Measurements from ENCODE around the gene CFAP97D1. TPM values are rescaled to one million over a fixed set of nuclear protein-coding genes. Genes with fewer than 3 reads are reported as not detected.

The CFAP97D1 gene
- total and polyA plus RNA-seq, 2 experiments from 2014 or later: not detected

DNA sequence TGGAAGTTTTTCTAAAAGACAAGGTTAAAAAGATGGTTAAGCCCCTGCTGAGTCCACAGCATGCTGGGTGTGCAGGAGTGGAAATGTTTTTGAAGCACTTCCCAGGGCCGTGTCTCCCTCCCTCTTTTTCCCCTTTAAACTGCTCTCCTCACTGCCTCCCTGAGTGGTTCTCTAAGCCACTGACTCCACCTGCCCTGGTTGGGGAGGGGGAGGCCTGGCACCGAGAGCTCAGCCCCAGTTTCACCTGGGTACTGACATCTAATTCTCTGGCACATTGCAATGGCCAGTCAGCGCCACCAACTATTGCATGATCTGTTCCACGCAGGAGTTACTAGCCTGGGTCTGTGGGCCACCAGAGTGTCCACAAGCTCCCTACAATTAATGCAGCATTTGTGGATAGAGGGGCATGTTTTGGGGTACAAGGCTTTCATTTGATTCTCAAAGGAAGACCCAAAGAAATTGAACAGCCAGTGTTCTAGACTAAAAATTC is 30.0 kb downstream of the CFAP97D1 start:
- Histone ChIP-seq H3K36me3 (ENCODE audit: low read depth) (peaks cover 12% of the 10 kb centered on the region), H3K9me3 (ENCODE audit: low read depth) (no peaks in the 10 kb centered on the region), H3K4me3 (no peak overlapping the region), H3K9ac (no peak overlapping the region), H3K4me1 (ENCODE audit: insufficient read depth) (peaks cover 9% of the 10 kb centered on the region), H4K20me1 (ENCODE audit: insufficient read depth) (no peaks in the 10 kb centered on the region), H3K4me2 (ENCODE audit: unreplicated experiment) (no peak overlapping the region), H3K27me3 (replicated peaks; ENCODE audit: insufficient read depth) (no peaks in the 10 kb centered on the region), H3K27ac (no peak overlapping the region), H3K79me2 (ENCODE audit: insufficient read depth) (no peaks in the 10 kb centered on the region), H2AFZ (no peak overlapping the region), H3F3A (ENCODE audit: insufficient read depth) (peaks cover 4% of the 10 kb centered on the region), H3K9me2 (ENCODE audit: insufficient read depth) (no peaks in the 10 kb centered on the region)
- no peak for TF ChIP-seq EZH2phosphoT487 (IDR thresholded peaks at IDR 0.05; ENCODE audit: insufficient read depth, low read depth)
- no peak for TF ChIP-seq EZH2 (IDR thresholded peaks at IDR 0.05; ENCODE audit: insufficient read depth, poor library complexity, severe bottlenecking)
- in situ Hi-C loops (cut with MboI): no loop called here
- 93 to 99% methylated on average over 4 of the region's 4 CpGs for WGBS, 2 experiments (ENCODE audit: low coverage in 1 of 2, low lambda C conversion rate in 2 of 2, missing lambda C conversion rate in 2 of 2)
- DNase-seq: no peak

DNA sequence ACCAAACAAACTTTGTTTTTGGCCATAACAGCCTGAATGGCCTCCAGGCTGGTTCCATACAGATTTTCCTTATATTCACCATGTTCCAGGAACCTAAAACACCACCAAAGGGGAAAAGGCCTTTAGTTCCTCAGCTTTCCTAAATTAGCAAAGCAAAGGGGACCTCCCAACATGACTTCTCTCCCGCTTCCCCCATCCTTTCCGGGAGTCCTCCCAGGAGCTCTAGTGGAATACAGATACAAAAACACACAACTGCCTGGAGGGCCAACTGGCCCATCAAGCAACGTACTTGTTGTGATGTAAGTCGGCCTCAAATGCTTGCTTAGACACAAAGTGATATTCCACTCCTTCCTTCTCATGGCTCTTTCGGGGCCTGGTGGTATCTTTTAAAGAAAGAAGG is 30.6 kb downstream of the CFAP97D1 start:
- 92 to 93% methylated on average over 5 of the region's 5 CpGs for WGBS, 2 experiments (ENCODE audit: low coverage in 1 of 2, low lambda C conversion rate in 2 of 2, missing lambda C conversion rate in 2 of 2)
- no peak overlapping the region for H2AFZ ChIP-seq
- DNase-seq: no peak
- no peaks in the 10 kb centered on the region for H4K20me1 ChIP-seq (ENCODE audit: insufficient read depth)
- no peak overlapping the region for H3K9ac ChIP-seq
- no peak overlapping the region for H3K4me2 ChIP-seq (ENCODE audit: unreplicated experiment)
- no peaks in the 10 kb centered on the region for H3K9me2 ChIP-seq (ENCODE audit: insufficient read depth)
- H3K79me2 ChIP-seq (ENCODE audit: insufficient read depth): no peaks in the 10 kb centered on the region
- H3K4me3 ChIP-seq: no peak overlapping the region
- no peaks in the 10 kb centered on the region for H3K9me3 ChIP-seq (ENCODE audit: low read depth)
- in situ Hi-C loops (cut with MboI): no loop called here
- no peaks in the 10 kb centered on the region; the same call in 1 of the 2 replicates for H3F3A ChIP-seq (ENCODE audit: insufficient read depth)
- peaks cover 12% of the 10 kb centered on the region for H3K36me3 ChIP-seq (ENCODE audit: low read depth)
- peaks cover 9% of the 10 kb centered on the region for H3K4me1 ChIP-seq (ENCODE audit: insufficient read depth)
- no peak for TF ChIP-seq EZH2phosphoT487 (IDR thresholded peaks at IDR 0.05; ENCODE audit: insufficient read depth, low read depth)
- no peak for TF ChIP-seq EZH2 (IDR thresholded peaks at IDR 0.05; ENCODE audit: insufficient read depth, poor library complexity, severe bottlenecking)
- H3K27me3 ChIP-seq (replicated peaks; ENCODE audit: insufficient read depth): no peaks in the 10 kb centered on the region
- H3K27ac ChIP-seq: no peak overlapping the region

DNA sequence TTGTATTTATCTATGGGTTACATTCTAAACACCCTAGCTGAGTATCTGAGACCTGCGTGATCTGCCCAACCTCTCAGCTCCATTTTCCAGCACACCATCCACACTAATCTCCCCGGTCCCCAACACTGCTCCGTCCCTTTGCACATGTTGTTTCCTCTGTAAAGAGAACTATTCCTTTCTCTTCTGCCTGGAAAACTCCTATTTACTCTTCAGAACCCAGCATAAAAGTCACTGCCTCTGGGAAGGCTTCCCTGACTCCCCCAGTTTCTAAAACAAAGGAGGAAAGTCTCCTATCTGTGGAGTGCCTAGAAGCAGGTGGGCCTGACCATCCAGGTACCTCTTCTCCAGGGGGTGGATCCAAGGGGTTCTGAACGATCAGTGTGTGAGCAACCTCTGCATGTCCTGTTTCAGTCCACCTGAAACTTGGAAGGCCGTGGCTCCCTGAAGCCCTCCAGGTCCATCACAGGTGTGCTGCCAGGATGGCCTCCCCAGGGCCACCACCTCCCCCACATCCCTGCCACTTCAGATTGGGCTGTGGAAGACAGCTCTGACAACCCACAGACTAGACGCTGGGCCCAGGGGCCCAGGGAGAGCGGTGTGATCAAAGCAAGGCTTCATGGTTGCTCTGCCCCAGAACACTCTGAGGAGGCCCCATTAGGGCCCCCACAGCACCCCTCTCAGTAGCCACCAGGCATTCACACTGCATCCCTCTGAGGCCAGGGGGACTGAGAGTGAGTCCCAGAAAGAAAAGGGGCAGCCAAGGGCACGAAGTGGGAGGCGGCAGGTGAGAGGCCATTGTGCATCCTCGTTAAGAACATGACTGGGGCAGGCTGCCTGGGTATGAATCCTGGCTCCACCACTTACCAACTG is 32.4 kb downstream of the CFAP97D1 start:
- H4K20me1 ChIP-seq (ENCODE audit: insufficient read depth): no peaks in the 10 kb centered on the region
- WGBS, 2 experiments (ENCODE audit: low coverage in 1 of 2, low lambda C conversion rate in 2 of 2, missing lambda C conversion rate in 2 of 2): 96 to 97% methylated on average over 7 to 10 of the region's 10 CpGs
- H3K9me3 ChIP-seq (ENCODE audit: low read depth): no peaks in the 10 kb centered on the region
- H3K4me2 ChIP-seq (ENCODE audit: unreplicated experiment): no peak overlapping the region
- no peak for TF ChIP-seq EZH2phosphoT487 (IDR thresholded peaks at IDR 0.05; ENCODE audit: insufficient read depth, low read depth)
- TF ChIP-seq EZH2 (IDR thresholded peaks at IDR 0.05; ENCODE audit: insufficient read depth, poor library complexity, severe bottlenecking): no peak
- H3K79me2 ChIP-seq (ENCODE audit: insufficient read depth): no peaks in the 10 kb centered on the region
- H3K36me3 ChIP-seq (ENCODE audit: low read depth): peaks cover 12% of the 10 kb centered on the region
- no peak overlapping the region for H3K27ac ChIP-seq
- H2AFZ ChIP-seq: no peak overlapping the region
- no peak overlapping the region for H3K9ac ChIP-seq
- peaks cover 9% of the 10 kb centered on the region for H3K4me1 ChIP-seq (ENCODE audit: insufficient read depth)
- no peaks in the 10 kb centered on the region for H3K27me3 ChIP-seq (replicated peaks; ENCODE audit: insufficient read depth)
- in situ Hi-C loops (cut with MboI): no loop called here
- DNase-seq: no peak
- no peaks in the 10 kb centered on the region for H3K9me2 ChIP-seq (ENCODE audit: insufficient read depth)
- no peaks in the 10 kb centered on the region; the same call in 1 of the 2 replicates for H3F3A ChIP-seq (ENCODE audit: insufficient read depth)
- H3K4me3 ChIP-seq: no peak overlapping the region

DNA sequence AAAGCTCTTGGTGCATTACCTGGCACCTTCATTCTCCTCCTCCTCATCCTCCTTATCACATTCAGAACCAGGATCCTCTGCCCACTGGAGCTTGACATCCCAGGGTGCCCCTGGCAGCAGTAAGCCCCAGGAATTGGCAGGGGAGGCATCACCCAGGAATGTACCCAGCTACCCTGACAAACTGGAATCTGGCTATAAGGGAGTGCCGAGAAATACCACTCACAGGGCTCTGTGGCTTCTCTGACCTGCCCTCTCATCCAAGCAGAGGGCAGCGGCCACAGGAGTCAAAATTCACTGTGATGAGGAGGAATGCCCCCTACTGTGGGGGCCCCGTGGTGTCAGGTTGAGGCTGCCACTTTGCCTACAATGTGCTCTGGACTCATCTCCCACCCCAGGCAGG is 33.2 kb downstream of the CFAP97D1 start:
- H3K4me2 ChIP-seq (ENCODE audit: unreplicated experiment): no peak overlapping the region
- TF ChIP-seq EZH2phosphoT487 (IDR thresholded peaks at IDR 0.05; ENCODE audit: insufficient read depth, low read depth) (no peak), EZH2 (IDR thresholded peaks at IDR 0.05; ENCODE audit: insufficient read depth, poor library complexity, severe bottlenecking) (no peak)
- 98 to 100% methylated on average over 3 of the region's 3 CpGs for WGBS, 2 experiments (ENCODE audit: low coverage in 1 of 2, low lambda C conversion rate in 2 of 2, missing lambda C conversion rate in 2 of 2)

More for the DNA sequence above, 33.2 kb downstream of the CFAP97D1 start:
- Histone ChIP-seq H3F3A (ENCODE audit: insufficient read depth) (no peaks in the 10 kb centered on the region; the same call in 1 of the 2 replicates), H3K4me3 (no peak overlapping the region), H3K27ac (no peak overlapping the region), H3K9me2 (ENCODE audit: insufficient read depth) (no peaks in the 10 kb centered on the region), H2AFZ (no peak overlapping the region), H3K79me2 (ENCODE audit: insufficient read depth) (no peaks in the 10 kb centered on the region), H3K27me3 (replicated peaks; ENCODE audit: insufficient read depth) (no peaks in the 10 kb centered on the region), H3K4me1 (ENCODE audit: insufficient read depth) (peaks cover 9% of the 10 kb centered on the region), H3K36me3 (ENCODE audit: low read depth) (peaks cover 12% of the 10 kb centered on the region), H3K9ac (no peak overlapping the region), H4K20me1 (ENCODE audit: insufficient read depth) (no peaks in the 10 kb centered on the region), H3K9me3 (ENCODE audit: low read depth) (no peaks in the 10 kb centered on the region)
- no peak for DNase-seq
- in situ Hi-C loops (cut with MboI): no loop called here

Measured in GM23248 (cell line).